Activated B cell treated with CpG ODN at 0.5 μM for 24 hours (primary cell): ENCODE measurements around the gene EFNA5. TPM values are rescaled to one million over a fixed set of nuclear protein-coding genes. Genes with fewer than 3 reads are reported as not detected.

Experiments
- ATAC-seq: fragments of 200-7000 bp; cut with Tn5 transposase; one replicate; pipeline ENCODE4 v1.10.0; 2021; ENCODE audit warnings: low read depth, mild to moderate bottlenecking, moderate library complexity
- CTCF ChIA-PET: fragments of 350-600 bp; sonication (Branson Sonifier 250); formaldehyde crosslinking; loops from one replicate; lab custom pipeline; 2021; ENCODE audit warnings: antibody characterized with exemption; lab: Charles Lee
- POLR2A ChIA-PET: fragments of 350-600 bp; sonication (Branson Sonifier 250); formaldehyde crosslinking; loops from one replicate; lab custom pipeline; 2021; ENCODE audit warnings: antibody characterized with exemption; lab: Charles Lee
- DNase-seq: peaks from one replicate; pipeline ENCODE4 v3.0.0; 2022
- H3K27ac Mint-ChIP-seq: one replicate; pipeline ENCODE4 v1.8.0; 2020; ENCODE audit warnings: mixed read lengths
- H3K27me3 Mint-ChIP-seq: one replicate; pipeline ENCODE4 v1.8.0; 2021; ENCODE audit warnings: mixed read lengths
- H3K36me3 Mint-ChIP-seq: one replicate; pipeline ENCODE4 v1.8.0; 2021; ENCODE audit warnings: low read depth, mixed read lengths
- H3K4me1 Mint-ChIP-seq: one replicate; pipeline ENCODE4 v1.8.0; 2021; ENCODE audit warnings: mixed read lengths
- H3K4me3 Mint-ChIP-seq: one replicate; pipeline ENCODE4 v1.8.0; 2020; ENCODE audit warnings: mild to moderate bottlenecking, mixed read lengths
- H3K9me3 Mint-ChIP-seq: one replicate; pipeline ENCODE4 v1.8.0; 2020; ENCODE audit warnings: mixed read lengths
- CTCF ChIP-seq: fragments of 200-600 bp; IDR thresholded peaks from one replicate; pipeline ENCODE4 v1.8.0; 2022; ENCODE audit warnings: antibody characterized with exemption, mild to moderate bottlenecking
- intact Hi-C: fragments of 100-400 bp; cut with micrococcal nuclease; formaldehyde crosslinking; loops from one replicate; pipeline ENCODE4 v1.15.1; 2024
- total RNA-seq: library from RNA; stranded (reverse); gene quantifications from 2 replicates; pipeline ENCODE4 v1.2.3, GENCODE V29; 2022

EFNA5 gene
- total RNA-seq, 1 donor from 2014 or later = not detected

DNA sequence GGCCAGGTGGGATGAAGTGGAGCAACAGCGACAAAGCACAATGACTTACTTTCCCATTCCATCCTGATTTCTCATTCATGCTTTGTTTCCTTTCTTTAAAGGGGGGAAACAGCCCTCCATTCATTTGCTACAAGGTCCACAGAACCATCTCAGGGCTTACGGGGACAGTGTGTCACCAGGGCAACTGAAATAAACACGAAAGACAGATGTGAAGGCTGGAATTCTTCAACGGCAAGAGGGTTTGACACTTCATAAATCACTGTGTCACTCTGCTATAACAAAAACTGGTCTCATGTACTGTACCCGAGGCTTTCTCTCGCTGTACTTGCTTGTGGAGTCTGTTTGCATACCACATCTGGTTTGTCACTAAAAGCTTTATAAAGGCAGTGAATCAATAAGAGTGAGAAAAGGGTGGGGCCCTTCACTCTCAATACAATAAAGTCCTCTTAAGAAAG lies 150.8 kb downstream of the EFNA5 start:
- no peaks in the 10 kb centered on the region for H3K9me3 Mint-ChIP-seq
- POLR2A ChIA-PET = no interaction called here
- H3K4me1 Mint-ChIP-seq = no peaks in the 10 kb centered on the region
- intact Hi-C loops = no loop called here
- H3K27ac Mint-ChIP-seq = no peak overlapping the region
- no peaks in the 10 kb centered on the region for H3K36me3 Mint-ChIP-seq
- H3K27me3 Mint-ChIP-seq = no peaks in the 10 kb centered on the region
- ATAC-seq (no peak), DNase-seq (no peak)
- H3K4me3 Mint-ChIP-seq = no peak overlapping the region
- no peak for TF ChIP-seq CTCF
- CTCF ChIA-PET = no interaction called here

DNA sequence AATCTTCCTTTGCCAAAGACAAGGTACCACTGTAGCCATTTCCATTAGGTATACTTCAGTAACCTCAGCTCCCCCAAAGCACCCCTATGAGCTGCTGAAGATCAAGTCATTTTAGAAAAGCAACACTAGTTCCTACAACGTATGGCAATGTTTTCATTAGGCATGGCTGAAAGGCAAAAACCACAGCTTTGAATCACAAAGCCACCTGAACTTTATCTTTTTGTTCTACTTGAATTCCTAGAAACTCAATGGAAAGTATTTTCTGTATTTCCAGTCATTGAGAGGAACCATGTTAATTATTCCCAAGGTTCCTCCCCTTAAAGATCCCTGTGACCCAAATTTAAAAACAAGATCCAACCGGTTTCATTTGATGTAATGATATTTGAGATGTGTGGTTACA lies 152.1 kb downstream of the EFNA5 start:
- H3K4me1 Mint-ChIP-seq = no peaks in the 10 kb centered on the region
- ATAC-seq (no peak), DNase-seq (no peak)
- no peak overlapping the region for H3K4me3 Mint-ChIP-seq
- H3K27me3 Mint-ChIP-seq = no peaks in the 10 kb centered on the region
- CTCF ChIA-PET = no interaction called here
- H3K27ac Mint-ChIP-seq = no peak overlapping the region
- POLR2A ChIA-PET = no interaction called here
- no peak for TF ChIP-seq CTCF
- H3K9me3 Mint-ChIP-seq = no peaks in the 10 kb centered on the region
- H3K36me3 Mint-ChIP-seq = no peaks in the 10 kb centered on the region
- intact Hi-C loops = no loop called here

GRCh38 chr5:107518190-107518589 lies 152.5 kb downstream of the EFNA5 start:
- Mint-ChIP-seq H3K27me3 (no peaks in the 10 kb centered on the region), H3K36me3 (no peaks in the 10 kb centered on the region), H3K9me3 (no peaks in the 10 kb centered on the region), H3K4me3 (no peak overlapping the region), H3K27ac (no peak overlapping the region), H3K4me1 (no peaks in the 10 kb centered on the region)
- CTCF ChIA-PET = no interaction called here
- ATAC-seq (no peak), DNase-seq (no peak)
- intact Hi-C loops = no loop called here
- POLR2A ChIA-PET = no interaction called here
- TF ChIP-seq CTCF = no peak

DNA sequence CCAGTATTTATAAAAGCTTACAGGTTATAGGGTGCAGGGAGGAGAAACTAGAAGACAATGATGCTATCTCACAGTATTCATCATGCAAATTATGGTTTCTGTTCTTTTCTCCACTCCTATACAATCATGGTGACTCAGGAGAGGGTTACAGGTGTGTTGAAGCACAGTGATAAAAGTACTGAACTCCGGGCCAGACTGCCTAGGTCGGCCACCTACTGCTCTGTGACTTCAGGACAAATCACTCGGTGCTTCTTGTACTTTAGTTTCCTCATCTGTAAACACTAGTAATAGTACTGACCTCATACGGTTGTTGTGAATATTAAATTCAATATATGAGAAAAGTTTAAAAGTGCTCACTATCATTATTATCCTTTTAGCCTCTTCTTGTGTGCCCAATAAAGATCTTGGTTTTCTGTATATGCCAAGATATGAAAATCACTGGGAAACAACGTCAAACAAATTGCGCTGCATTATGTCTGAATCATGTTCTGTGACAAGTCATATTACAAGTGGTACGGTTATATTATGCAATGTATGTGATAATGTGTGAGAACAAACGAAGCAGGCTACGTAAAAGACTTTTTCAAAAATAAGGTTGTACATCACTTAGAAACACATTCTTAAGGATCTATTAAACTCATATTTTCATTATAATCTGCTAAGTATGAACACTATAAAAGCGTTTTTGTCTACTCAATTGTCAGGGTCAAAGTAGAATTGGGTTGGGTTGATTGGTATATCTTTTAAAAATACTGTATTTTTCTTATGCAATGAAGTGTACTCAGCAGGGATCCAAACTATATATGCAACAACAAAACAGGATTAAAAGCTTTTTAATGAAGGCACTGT lies 153.3 kb downstream of the EFNA5 start:
- no peaks in the 10 kb centered on the region for H3K27me3 Mint-ChIP-seq
- TF ChIP-seq CTCF = no peak
- no peak for DNase-seq
- CTCF ChIA-PET = no interaction called here
- no peaks in the 10 kb centered on the region for H3K36me3 Mint-ChIP-seq
- no peaks in the 10 kb centered on the region for H3K4me1 Mint-ChIP-seq
- no peak overlapping the region for H3K4me3 Mint-ChIP-seq
- intact Hi-C loops = no loop called here
- no peaks in the 10 kb centered on the region for H3K9me3 Mint-ChIP-seq
- POLR2A ChIA-PET = no interaction called here
- ATAC-seq = no peak
- H3K27ac Mint-ChIP-seq = no peak overlapping the region

GRCh38 chr5:107516452-107517184 lies 154.1 kb downstream of the EFNA5 start:
- H3K4me3 Mint-ChIP-seq = no peak overlapping the region
- H3K27me3 Mint-ChIP-seq = no peaks in the 10 kb centered on the region
- H3K36me3 Mint-ChIP-seq = no peaks in the 10 kb centered on the region
- intact Hi-C loops = no loop called here
- no peaks in the 10 kb centered on the region for H3K9me3 Mint-ChIP-seq
- CTCF ChIA-PET = no interaction called here
- ATAC-seq (no peak), DNase-seq (no peak)
- H3K27ac Mint-ChIP-seq = no peak overlapping the region
- no peaks in the 10 kb centered on the region for H3K4me1 Mint-ChIP-seq
- POLR2A ChIA-PET = no interaction called here
- TF ChIP-seq CTCF = no peak
